Ovary (tissue), 3 donors: ENCODE data around the gene SH3TC2.

Experiments
- EP300 ChIP-seq: sonication (generic); formaldehyde crosslinking; IDR thresholded peaks from one replicate; pipeline ENCODE4 v1.6.1; 2017; ENCODE audit warnings: antibody characterized with exemption
- POLR2A ChIP-seq: fragments of 450-650 bp; IDR thresholded peaks from one replicate; pipeline ENCODE4 v1.6.1; 2017; ENCODE audit warnings: antibody characterized with exemption, mild to moderate bottlenecking, moderate library complexity
- TF ChIP-seq, protein P1 (sequence below), 3 donors: fragments of 450-650 bp in 2 of 3; fragments of 200-600 bp in 1 of 3; IDR thresholded peaks; one replicate each; pipeline versions ENCODE4 v1.5.1 to v1.8.0; 2016 to 2022; ENCODE audit warnings: antibody characterized with exemption in 3 of 3, mild to moderate bottlenecking in 1 of 3
- donor health status: DM: no; HTN: no; CAD: no.

DNA sequence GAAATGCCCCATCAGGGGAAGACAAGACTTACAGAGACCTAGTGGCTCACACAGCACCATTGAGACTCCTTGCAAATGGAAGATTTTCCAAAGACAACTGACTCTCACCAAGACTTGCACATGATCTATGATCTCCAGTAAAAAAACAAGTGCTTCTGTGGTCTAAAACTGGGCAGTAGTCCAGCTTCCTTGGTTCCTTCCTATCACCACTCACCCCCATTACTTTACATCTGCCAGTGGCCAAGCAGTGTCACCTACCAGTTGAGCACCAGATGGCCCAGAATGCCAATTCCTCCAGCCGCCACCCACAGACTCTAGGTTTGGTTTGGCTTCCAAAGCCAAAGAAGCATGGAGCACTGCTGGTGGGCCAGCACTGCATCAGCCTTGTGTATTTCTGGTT is 47.7 kb downstream of the SH3TC2 start:
- TF ChIP-seq, protein P1, sequence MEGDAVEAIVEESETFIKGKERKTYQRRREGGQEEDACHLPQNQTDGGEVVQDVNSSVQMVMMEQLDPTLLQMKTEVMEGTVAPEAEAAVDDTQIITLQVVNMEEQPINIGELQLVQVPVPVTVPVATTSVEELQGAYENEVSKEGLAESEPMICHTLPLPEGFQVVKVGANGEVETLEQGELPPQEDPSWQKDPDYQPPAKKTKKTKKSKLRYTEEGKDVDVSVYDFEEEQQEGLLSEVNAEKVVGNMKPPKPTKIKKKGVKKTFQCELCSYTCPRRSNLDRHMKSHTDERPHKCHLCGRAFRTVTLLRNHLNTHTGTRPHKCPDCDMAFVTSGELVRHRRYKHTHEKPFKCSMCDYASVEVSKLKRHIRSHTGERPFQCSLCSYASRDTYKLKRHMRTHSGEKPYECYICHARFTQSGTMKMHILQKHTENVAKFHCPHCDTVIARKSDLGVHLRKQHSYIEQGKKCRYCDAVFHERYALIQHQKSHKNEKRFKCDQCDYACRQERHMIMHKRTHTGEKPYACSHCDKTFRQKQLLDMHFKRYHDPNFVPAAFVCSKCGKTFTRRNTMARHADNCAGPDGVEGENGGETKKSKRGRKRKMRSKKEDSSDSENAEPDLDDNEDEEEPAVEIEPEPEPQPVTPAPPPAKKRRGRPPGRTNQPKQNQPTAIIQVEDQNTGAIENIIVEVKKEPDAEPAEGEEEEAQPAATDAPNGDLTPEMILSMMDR (IDR thresholded peaks at IDR 0.05) = no peak
- no peak for TF ChIP-seq EP300
- TF ChIP-seq POLR2A = no peak
